GM18907 (cell line): ENCODE results near the gene TGM3.

Source experiments
- ATAC-seq: cut with Tn5 transposase; IDR thresholded peaks from one replicate; pipeline ENCODE4 v1.9.1; 2021; ENCODE audit warnings: mild to moderate bottlenecking, moderate library complexity; ENCODE audit not compliant: unreplicated experiment

TGM3 gene

DNA sequence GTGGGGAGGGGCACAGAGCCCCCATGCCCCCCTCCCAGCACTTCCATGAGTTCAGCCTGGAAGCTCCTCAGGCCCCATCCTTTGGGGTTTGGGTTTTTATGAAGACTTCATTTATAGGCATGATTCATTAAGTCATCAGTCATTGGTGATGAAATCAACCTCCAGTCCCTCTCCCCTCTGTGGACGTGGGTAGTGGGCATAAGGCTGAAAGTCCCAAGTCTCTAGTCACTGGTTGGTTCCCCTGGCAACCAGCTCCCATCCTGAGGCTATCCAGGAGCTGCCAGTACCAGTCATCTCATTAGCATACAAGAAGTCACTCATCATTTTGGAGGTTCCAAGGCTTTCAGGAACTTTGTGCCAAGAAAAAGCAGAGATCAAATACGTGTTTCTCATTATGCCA is 9.2 kb downstream of the TGM3 start:
- no peak for ATAC-seq

- no peak for ATAC-seq
Observed at GRCh38 chr20:2305479-2305878, 9.7 kb downstream of the TGM3 start.

DNA sequence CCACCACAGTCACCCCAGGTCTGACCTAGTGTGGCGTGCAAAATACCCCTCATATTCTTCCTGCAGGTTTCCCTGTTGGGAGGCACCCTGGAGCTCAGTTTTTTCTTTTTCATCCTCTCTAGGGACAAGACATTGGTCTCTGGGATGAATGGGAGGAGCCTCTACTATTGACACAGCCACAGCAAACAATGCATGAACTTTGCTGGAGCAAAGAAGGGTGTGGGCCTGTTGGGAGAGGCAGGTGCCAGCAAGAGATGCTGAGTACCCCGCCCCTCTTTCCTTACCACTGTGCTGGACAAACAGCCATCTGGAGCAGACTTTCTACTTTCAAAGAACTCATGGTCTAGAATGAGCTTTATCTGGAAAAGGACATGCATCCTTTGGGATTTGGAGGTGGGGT is 10.1 kb downstream of the TGM3 start:
- no peak for ATAC-seq

DNA sequence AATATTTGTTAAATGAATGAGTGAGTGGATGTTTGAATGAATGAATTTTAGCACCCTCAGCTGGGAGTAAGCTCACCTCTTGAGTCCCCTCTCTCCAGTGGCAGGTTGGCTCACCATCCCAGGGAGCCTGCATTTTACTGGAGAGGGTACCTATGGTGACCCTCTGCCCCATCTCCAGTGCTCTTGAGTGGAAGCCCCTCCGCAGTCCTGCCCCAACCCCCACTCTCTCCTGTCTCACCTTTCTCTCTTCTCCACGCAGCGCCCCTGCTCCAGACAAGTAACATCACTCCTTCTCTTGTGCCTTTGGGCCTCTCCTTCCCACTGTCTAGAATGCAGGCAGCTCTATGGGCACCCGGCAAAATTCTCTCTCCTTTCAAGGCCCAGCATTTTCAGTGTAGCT is 11.3 kb downstream of the TGM3 start:
- no peak for ATAC-seq

- ATAC-seq = no peak
Observed at GRCh38 chr20:2311329-2311728, 15.5 kb downstream of the TGM3 start.

DNA sequence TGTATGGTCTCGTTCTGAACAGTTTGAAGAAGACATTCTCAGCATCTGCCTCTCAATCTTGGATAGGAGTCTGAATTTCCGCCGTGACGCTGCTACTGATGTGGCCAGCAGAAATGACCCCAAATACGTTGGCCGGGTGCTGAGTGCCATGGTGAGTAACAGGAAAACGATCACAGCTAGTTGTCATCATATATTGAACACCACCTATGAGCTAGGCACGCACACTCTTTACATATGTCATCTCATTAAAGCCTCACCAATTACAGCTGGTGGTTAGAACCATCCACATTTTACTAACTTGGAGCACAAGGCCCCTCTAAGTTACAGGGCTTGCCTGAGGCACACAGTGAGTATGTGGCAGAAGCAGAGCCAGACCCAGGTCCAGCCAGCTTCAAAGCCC is 17.1 kb downstream of the TGM3 start:
- no peak for ATAC-seq

- ATAC-seq = no peak
Observed at GRCh38 chr20:2313316-2313715, 17.5 kb downstream of the TGM3 start.

DNA sequence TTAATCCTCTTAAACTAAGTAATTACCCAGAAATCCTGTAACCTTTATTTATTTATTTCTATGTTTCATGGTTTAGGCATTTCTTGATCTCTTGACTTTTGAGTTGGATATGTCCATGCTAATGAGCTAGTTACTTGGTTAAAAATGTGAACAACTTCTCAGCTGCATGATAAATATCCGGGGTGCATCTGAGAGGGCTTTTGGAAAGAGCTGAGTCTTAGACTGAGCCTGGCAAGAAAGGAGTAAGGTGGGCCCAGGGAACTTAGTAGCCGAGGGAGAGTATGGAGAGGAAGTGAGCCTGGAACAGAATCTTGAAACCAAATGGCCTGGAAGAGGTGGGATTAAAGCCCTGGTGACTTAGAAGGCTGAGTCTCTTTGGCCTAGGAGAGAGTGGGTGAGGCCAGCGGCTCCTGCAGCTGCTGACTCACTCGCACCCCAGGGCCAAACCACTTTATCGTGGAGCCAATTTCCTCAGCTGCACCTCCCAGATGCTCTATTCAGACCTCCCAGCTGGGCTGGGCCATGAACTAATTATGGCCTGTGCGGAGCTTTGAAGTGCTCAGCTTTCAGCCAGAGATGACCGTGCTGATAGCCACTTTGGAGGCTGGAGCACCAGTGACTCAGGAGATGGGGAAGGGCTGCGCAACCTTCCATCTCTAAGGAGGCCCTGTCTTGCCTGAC is 19.1 kb downstream of the TGM3 start:
- ATAC-seq = no peak

- no peak for ATAC-seq
Observed at GRCh38 chr20:2315440-2315778, 19.6 kb downstream of the TGM3 start.

- no peak for ATAC-seq
Observed at GRCh38 chr20:2316847-2317495, 21.2 kb downstream of the TGM3 start.

GRCh38 chr20:2320813-2321658 is 25.2 kb downstream of the TGM3 start:
- no peak for ATAC-seq

- ATAC-seq = no peak
Observed at GRCh38 chr20:2323051-2323450, 27.2 kb downstream of the TGM3 start.

DNA sequence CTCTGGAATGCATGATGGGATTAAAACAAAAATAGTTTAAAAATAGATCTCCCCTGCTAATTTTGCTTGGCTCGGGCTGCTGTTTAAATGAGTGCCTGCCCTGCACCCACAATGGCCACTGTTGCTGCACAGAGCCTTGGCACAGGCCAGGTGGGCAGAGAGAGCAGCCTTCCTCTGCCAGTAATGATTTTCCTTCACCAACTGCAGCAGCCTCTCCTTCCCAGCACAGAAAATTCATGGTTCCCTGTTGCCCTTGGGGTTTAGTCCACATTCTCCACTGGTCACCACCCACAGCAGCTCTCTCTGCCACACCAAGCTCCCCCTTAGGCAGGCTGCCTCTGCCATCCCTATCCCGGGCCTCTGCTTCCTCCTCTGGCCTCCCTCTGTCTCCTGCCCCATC is 30.2 kb downstream of the TGM3 start:
- no peak for ATAC-seq

DNA sequence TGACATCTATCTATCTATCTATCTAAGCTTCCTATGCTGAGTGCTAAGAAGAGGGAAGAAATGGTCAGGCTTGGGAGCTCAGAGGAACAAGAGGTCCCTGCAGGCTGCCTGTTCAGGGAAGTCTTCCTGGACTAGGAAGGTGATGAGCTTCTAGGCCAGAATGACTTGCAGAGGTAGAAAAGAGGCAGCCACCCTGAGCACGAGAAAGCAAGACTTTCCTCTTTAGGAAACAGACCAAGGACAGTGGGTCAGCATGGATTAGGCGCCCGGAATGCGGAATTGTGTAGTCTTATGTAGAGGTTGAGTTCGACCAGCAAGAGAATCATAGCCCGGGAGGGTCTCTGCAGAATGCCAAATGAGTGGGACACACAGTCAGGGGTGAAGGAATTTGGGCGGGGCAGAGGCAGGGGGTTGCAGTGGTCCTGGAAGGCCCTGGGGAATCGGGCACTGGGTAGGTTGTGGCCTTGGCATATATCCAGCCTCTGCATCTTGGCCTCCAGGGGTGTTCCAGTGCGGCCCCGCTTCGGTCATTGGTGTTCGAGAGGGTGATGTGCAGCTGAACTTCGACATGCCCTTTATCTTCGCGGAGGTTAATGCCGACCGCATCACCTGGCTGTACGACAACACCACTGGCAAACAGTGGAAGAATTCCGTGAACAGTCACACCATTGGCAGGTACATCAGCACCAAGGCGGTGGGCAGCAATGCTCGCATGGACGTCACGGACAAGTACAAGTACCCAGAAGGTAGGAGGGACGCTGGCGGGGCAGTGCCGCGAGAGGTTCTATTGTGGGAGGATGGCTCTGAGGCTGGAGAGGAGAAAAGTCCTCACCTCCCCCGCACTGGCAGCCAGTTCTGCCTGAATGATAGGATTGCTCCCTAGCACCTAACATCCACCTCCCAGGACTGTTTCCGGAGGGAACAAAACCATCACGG is 32.1 kb downstream of the TGM3 start:
- no peak for ATAC-seq

- no peak for ATAC-seq
Observed at GRCh38 chr20:2329286-2329685, 33.5 kb downstream of the TGM3 start.

DNA sequence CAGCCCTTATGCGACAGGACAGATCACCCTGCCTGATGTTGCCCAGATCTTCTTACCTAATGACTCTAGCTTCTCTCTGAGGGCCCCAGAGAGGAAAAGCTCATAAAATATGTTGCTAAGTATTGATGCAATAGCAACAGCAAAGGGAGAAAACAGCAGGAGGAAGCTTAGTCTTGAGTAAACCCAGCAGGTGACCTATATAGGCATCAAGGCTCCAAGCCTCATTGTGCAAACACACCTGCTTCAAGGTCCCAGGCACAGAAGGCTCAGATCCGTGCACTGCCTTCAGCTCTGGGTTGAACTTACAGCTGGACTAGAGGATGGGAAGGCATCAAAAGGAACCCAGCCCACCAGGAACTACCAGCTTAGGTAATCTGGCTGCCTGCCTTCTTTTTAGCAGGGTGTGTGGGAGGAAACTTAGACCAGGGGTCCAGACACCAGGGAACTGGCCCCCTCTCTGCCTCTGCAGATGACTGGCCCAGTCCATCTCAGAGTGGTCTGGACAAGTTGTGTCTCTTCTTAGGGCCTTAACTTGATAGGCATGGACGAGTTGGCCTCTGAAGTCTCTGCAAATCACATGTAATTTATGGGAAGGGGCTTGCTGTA is 34.4 kb downstream of the TGM3 start:
- ATAC-seq = no peak

- no peak for ATAC-seq
Observed at GRCh38 chr20:2331106-2331505, 35.3 kb downstream of the TGM3 start.

GRCh38 chr20:2331901-2332565 is 36.2 kb downstream of the TGM3 start:
- ATAC-seq = no peak

GRCh38 chr20:2332711-2333110 is 36.9 kb downstream of the TGM3 start:
- ATAC-seq = no peak

- no peak for ATAC-seq
Observed at GRCh38 chr20:2333821-2334220, 38.0 kb downstream of the TGM3 start.
